Heart left ventricle (tissue), 16 donors: ENCODE measurements around the gene CRYGN. TPM values are rescaled to one million over a fixed set of nuclear protein-coding genes. Genes with fewer than 3 reads are reported as not detected.

Experiments
- ATAC-seq, 4 donors: fragments of 200-7000 bp; cut with Tn5 transposase; one replicate each; pipeline ENCODE4 v1.9.1; 2020 to 2022; ENCODE audit warnings: moderate library complexity in 4 of 4, mild to moderate bottlenecking in 3 of 4, moderate number of reproducible peaks in 1 of 4
- DNase-seq, 5 donors: peaks; one replicate each; pipeline ENCODE4 v3.0.0-alpha.2; 2020
- H3K27ac ChIP-seq, 12 donors: fragments of 200-600 bp; sonication (generic) in 4 of 12; one replicate each; pipeline versions ENCODE4 v1.5.0 to v1.8.0; 2016 to 2022; ENCODE audit warnings: mild to moderate bottlenecking in 2 of 12
- H3K27me3 ChIP-seq, 9 donors: fragments of 200-600 bp; sonication (generic) in 2 of 9; one replicate each; pipeline versions ENCODE4 v1.5.1 to v1.8.0; 2016 to 2022; ENCODE audit warnings: mild to moderate bottlenecking in 3 of 9
- H3K36me3 ChIP-seq, 9 donors: fragments of 200-600 bp; sonication (generic) in 2 of 9; one replicate each; pipeline versions ENCODE4 v1.5.0 to v1.8.0; 2018 to 2022; ENCODE audit warnings: mild to moderate bottlenecking in 2 of 9
- H3K4me1 ChIP-seq, 12 donors: fragments of 200-600 bp; sonication (generic) in 4 of 12; one replicate each; pipeline versions ENCODE4 v1.5.0 to v1.8.0; 2016 to 2022; ENCODE audit warnings: mild to moderate bottlenecking in 3 of 12
- H3K4me3 ChIP-seq, 12 donors: fragments of 200-600 bp; sonication (generic) in 4 of 12; one replicate each; pipeline versions ENCODE4 v1.5.0 to v1.8.0; 2017 to 2022; ENCODE audit warnings: mild to moderate bottlenecking in 9 of 12, moderate library complexity in 4 of 12
- H3K9me3 ChIP-seq, 12 donors: fragments of 200-600 bp; sonication (generic) in 4 of 12; one replicate each; pipeline versions ENCODE4 v1.5.0 to v1.8.0; 2016 to 2022; ENCODE audit warnings: mild to moderate bottlenecking in 1 of 12
- CTCF ChIP-seq, 12 donors: fragments of 200-600 bp; sonication (generic) in 4 of 12; IDR thresholded peaks; one replicate each; pipeline versions ENCODE4 v1.5.0 to v1.8.0; 2018 to 2022; ENCODE audit warnings: antibody characterized with exemption in 12 of 12, mild to moderate bottlenecking in 5 of 12
- POLR2A ChIP-seq, 2 donors: fragments of 450-650 bp; IDR thresholded peaks; one replicate each; pipeline ENCODE4 v1.6.1; 2017; ENCODE audit warnings: antibody characterized with exemption in 2 of 2, mild to moderate bottlenecking in 2 of 2, moderate library complexity in 2 of 2
- WGBS, 4 donors: extraction: QIAGEN DNeasy Blood & Tissue Kit in 2 of 4; methylation state at CpG; one replicate each; pipeline versions ENCODE4 v1.1.5 to v1.1.7; 2013 to 2018; 5-methylcytosine and 5-hydroxymethylcytosine counted together
- intact Hi-C, 10 donors: fragments of 100-400 bp; cut with DNase I; formaldehyde crosslinking; loops; one replicate each; pipeline versions ENCODE4 v1.11.1 to v1.14.2; 2022
- polyA plus RNA-seq, 2 donors: library from polyadenylated mRNA; stranded (reverse); fragments of 200-250 nt; gene quantifications; one replicate each; pipeline ENCODE4 v1.2.3, GENCODE V29; 2013
- total RNA-seq, 9 donors: library from RNA; depleted of rRNA in 2 of 9; stranded (reverse); fragments of >200 nt in 2 of 9; fragmentation: NEBNext Ultra II Directional in 3 of 9; extraction: Animal tissue kit (Norgen Biotek cat#: 25700) in 3 of 9; gene quantifications; one replicate each; pipeline versions ENCODE4 v1.1.0 to v1.2.4, GENCODE V29; 2016 to 2023
- donor health status: ischemic (EF 13 %, LVEDD 7.1; RV severe dilation, severe dysfunction).
- donor health status: healthy with polysubstance abuse.
- donor health status: DM: no; HTN: yes; CAD: no.
- donor health status: DM: no; HTN: no; CAD: no.
- donor health status: ischemic (EF 25% LVEDD 6.9; RV normal size, moderate dysfunction).
- donor health status: ischemic (EF 25% LVEDD 5.7; RV mildly dilated, moderate dysfunction).
- donor health status: healthy.
- donor health status: DM: yes; HTN: yes; CAD: no.
- donor health status: ischemic (EF 35%, LVEDD 5.7; RV mildly dilated, moderate dysfunction).
- donor health status: nonischemic (EF 11% LVEDD 7.7; RV severe dilation, severe dysfunction).
- donor health status: DM: yes; HTN: yes; CAD: no.
- donor health status: PGD.
- donor health status: ischemic (EF 29% LVEDD 5.4; RV normal size, mild dysfunction).
- donor health status: nonischemic (EF 23%, LVEDD 6.1; RV moderate dilation, normal function).

The CRYGN gene
- total and polyA plus RNA-seq, 11 donors: 0.50 to 0.52 TPM; not detected in 9

- H3K27me3 ChIP-seq: peaks cover 18 to 62% (median 30%) of the 10 kb centered on the region in 9 donors
- intact Hi-C loops: no loop called here
- DNase-seq: no peak
- no peak for ATAC-seq
- no peak for TF ChIP-seq CTCF (IDR thresholded peaks at IDR 0.05)
- TF ChIP-seq POLR2A (IDR thresholded peaks at IDR 0.05): no peak
- H3K4me1 ChIP-seq: peaks cover 0 to 33% (median 13%) of the 10 kb centered on the region in 12 donors
- WGBS, 4 donors: 66 to 80% (median 74%) methylated on average over 6 of the region's 6 CpGs
- no peak overlapping the region for H3K27ac ChIP-seq
- H3K36me3 ChIP-seq: no peaks in the 10 kb centered on the region
- no peaks in the 10 kb centered on the region for H3K9me3 ChIP-seq
- no peak overlapping the region for H3K4me3 ChIP-seq
Observed at GRCh38 chr7:151411551-151411950, 28.4 kb downstream of the CRYGN start.

- peaks cover 0 to 25% (median 13%) of the 10 kb centered on the region in 12 donors for H3K4me1 ChIP-seq
- 22 to 24% (median 24%) methylated on average over 49 to 55 of the region's 55 CpGs for WGBS, 4 donors
- no peaks in the 10 kb centered on the region for H3K36me3 ChIP-seq
- intact Hi-C loops: no loop called here
- peak overlapping the region in 1 of 12 donors; percentile 63 for H3K27ac ChIP-seq
- peak overlapping the region; percentile 28 to 53 (median 48) for H3K4me3 ChIP-seq
- no peaks in the 10 kb centered on the region for H3K9me3 ChIP-seq
- peaks cover 18 to 59% (median 26%) of the 10 kb centered on the region in 9 donors for H3K27me3 ChIP-seq
- DNase-seq (no peak), ATAC-seq (peak in 2 of 4 donors; percentile 19 to 51)
- TF ChIP-seq CTCF (IDR thresholded peaks at IDR 0.05) (no peak), POLR2A (IDR thresholded peaks at IDR 0.05) (no peak)
Observed at GRCh38 chr7:151410405-151411390, 29.2 kb downstream of the CRYGN start.

GRCh38 chr7:151409667-151410404 lies 30.1 kb downstream of the CRYGN start, which contains the start of gene WDR86:
Gene WDR86 (minus strand): TSS chr7:151410038. CDS start chr7:151409589, 449 bp downstream.
- ATAC-seq (peak in 1 of 4 donors; percentile 22), DNase-seq (no peak)
- intact Hi-C loops: no loop called here
- H3K27ac ChIP-seq: peak within 1 kb of the TSS in 3 of 12 donors; percentile 24 to 63 (median 46)
- peak within 1 kb of the TSS; percentile 28 to 53 (median 48) for H3K4me3 ChIP-seq
- H3K27me3 ChIP-seq: peaks cover 18 to 57% (median 26%) of the 10 kb centered on the region in 9 donors
- TF ChIP-seq POLR2A (IDR thresholded peaks at IDR 0.05) (no peak), CTCF (IDR thresholded peaks at IDR 0.05) (no peak)
- H3K9me3 ChIP-seq: no peaks in the 10 kb centered on the region
- H3K4me1 ChIP-seq: peaks cover 0 to 24% (median 13%) of the 10 kb centered on the region in 12 donors
- 1% methylated on average over 24 to 75 of the region's 75 CpGs for WGBS, 4 donors
- H3K36me3 ChIP-seq: no peaks in the 10 kb centered on the region
